Measurements from ENCODE around the gene WNT7B.

WNT7B gene

GRCh38 chr22:45971408-45972028 lies 5.4 kb downstream of the WNT7B start:
- no peak for DNase-seq (ENCODE audit: low spot score)

GRCh38 chr22:45970705-45971407 lies 6.1 kb downstream of the WNT7B start:
- no peak for DNase-seq (ENCODE audit: low spot score)

DNA sequence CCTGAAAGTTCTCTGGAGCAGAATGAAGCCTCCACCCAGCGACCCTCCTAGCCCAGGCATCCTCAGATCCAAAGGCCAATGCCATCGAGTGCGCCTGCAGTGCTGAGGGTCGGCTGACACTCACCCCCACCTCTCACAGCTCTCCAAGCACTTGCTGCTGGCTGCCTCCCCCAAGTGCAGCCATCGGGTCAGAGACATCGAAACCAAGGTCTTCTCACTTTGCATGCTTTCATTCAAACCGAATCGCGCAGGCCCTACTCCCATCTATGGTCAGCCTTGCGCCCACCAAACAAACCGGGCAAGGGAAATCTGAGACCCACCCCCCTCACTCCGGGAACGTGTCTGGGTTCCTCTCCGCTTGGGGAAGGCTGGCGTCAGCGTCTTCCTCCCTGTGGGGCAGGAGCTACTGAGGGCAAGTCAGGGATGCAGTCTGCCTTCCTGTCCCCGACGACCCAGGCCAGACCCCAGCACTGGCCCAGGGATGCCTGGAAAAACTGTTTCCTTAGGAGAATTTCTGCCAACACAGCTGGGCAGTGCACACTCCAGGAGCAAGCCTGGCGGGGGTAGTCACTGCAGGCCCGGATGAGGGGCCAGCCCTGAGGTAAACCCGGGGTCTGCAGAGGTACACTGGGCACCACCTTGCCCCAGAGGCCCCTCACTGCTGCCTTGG lies 7.0 kb downstream of the WNT7B start:
- DNase-seq (ENCODE audit: low spot score): no peak

DNA sequence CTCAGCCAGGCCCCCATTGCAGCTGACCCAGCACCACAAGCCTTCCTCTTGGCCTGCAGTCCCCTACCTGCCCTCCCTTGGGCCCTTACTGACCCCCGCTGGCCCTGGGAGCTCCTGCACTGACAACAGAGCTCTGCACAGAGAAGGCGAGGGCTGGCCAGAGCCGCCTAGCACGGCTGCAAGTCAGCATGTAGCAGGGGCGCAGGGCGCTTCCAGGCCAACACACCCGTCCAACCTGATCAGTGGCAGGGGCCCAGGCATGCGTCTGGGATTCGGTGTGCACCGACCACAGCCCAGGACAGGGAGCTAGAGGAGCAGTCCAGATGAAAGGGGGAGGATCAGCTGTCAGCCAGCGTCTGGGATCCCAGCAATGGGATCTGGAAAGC lies 7.6 kb downstream of the WNT7B start:
- DNase-seq (ENCODE audit: low spot score): no peak

- DNase-seq (ENCODE audit: low spot score): no peak
Observed at GRCh38 chr22:45968751-45969413, 8.1 kb downstream of the WNT7B start.

DNA sequence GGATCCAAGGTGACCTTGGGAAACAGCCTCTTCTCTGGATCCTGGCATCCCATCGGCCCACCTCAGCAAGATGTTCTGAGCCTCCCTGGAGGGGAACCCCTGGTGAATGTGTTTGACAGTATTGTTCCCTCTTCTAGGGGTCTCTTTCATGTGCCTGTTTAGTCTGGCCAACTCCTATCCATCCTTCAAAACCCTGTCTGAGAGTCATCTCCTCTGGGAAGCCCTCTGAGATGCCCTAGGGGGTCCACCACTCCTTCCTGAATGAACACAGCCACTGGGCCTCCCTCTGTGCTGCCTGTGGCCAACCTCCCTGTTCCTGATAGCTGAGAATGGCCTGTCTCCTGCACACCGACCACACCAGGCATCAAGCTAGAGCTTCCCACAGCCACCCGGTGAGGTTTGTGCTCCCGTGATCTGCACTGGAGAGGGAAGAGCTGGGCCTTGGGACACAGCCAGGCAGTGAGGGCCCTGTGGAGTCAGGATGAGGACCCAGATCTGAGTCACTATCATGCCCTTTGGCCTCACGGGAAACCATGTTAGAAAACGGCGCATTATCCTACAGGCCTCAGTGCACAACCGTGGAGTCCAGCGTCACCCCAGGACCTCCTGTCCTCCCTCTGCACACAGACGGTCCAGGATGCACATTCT lies 8.8 kb downstream of the WNT7B start:
- no peak for DNase-seq (ENCODE audit: low spot score)

- no peak for DNase-seq (ENCODE audit: low spot score)
Observed at GRCh38 chr22:45966895-45967365, 10.0 kb downstream of the WNT7B start.

DNA sequence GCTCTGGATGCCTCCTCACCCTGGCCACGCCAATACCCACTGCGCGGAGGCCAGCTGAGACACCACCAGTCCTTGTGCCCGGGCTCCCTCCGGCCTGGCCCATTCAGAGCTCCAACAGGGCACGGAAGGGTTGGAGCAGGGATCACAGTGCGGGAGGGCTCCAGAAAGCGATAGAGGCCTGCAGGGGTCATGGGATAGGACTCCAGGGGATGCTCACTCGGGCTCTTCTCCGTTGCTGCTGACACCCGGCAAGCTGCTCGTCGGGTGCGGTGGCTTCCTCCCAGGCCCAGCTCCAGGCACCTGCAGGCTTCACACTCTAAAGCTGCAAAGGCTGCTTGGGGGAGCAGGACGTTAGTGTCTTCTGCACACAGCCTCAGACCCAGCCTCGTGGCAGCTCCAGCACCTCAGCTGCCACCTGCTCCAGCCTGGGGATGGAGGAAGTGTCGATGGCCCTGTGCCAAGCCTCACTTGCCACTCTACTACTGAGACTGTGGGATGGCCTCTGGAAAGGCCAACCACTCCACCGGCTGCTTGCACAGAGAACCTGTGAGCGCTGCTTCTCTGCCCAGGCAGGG lies 10.6 kb downstream of the WNT7B start:
- no peak for DNase-seq (ENCODE audit: low spot score)

- DNase-seq (ENCODE audit: low spot score): no peak
Observed at GRCh38 chr22:45965563-45965962, 11.4 kb downstream of the WNT7B start.

GRCh38 chr22:45964926-45965527 lies 11.9 kb downstream of the WNT7B start:
- DNase-seq (ENCODE audit: low spot score): no peak

DNA sequence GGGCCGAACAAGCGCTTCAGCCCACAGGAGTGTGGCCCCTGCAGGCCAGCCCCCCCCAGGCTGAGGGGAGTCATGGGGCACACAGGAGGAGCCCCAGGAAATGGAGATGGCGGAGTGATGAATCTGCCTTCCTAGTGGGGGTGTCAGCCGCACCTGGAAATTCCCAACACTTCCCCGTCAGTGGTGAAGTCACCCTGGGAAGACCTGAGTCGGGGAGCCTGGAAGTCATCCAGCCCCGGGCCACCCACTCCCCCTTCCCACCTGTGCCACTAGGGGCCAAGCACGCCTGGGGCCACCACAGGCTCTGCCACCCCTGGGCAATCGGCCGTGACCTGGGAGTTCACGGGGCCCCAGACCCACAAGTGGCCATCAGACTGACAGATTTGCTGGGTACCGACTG lies 12.6 kb downstream of the WNT7B start:
- no peak for DNase-seq (ENCODE audit: low spot score)

DNA sequence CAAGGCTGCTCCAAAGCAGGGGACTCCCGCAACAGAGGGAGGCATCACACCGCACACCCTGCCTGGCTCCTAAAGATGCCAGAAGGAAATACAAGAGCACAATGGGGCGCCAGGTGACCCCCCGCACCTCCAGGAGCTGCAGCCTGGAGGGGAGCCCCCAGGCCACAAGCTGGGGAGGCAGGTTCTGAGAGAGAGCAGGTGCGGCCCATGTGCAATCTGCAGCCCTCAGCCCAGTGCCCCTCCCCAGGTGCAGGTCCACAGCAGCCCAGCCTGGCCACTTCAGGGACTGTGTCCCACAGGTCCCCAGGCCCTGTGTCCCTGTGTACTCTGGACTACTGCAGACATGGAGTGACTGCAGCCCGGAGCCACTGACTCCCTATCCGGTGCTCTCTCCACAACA lies 13.1 kb downstream of the WNT7B start:
- no peak for DNase-seq (ENCODE audit: low spot score)

- no peak for DNase-seq (ENCODE audit: low spot score)
Observed at GRCh38 chr22:45962756-45963324, 14.1 kb downstream of the WNT7B start.

DNA sequence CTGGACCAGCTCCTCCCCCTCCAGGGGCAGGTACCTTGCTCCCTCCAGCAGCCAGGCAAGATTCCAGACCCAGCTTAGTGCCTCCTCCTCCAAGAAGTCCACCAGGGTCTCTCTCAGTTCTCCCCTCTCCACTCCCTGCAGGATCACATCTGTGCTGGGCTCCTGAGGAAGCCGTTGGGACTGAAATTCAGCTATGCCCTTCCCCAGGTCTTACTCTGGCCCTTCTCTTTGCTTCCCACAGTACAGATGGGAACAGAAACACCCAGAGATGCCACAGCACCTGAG lies 14.6 kb downstream of the WNT7B start:
- no peak for DNase-seq (ENCODE audit: low spot score)

DNA sequence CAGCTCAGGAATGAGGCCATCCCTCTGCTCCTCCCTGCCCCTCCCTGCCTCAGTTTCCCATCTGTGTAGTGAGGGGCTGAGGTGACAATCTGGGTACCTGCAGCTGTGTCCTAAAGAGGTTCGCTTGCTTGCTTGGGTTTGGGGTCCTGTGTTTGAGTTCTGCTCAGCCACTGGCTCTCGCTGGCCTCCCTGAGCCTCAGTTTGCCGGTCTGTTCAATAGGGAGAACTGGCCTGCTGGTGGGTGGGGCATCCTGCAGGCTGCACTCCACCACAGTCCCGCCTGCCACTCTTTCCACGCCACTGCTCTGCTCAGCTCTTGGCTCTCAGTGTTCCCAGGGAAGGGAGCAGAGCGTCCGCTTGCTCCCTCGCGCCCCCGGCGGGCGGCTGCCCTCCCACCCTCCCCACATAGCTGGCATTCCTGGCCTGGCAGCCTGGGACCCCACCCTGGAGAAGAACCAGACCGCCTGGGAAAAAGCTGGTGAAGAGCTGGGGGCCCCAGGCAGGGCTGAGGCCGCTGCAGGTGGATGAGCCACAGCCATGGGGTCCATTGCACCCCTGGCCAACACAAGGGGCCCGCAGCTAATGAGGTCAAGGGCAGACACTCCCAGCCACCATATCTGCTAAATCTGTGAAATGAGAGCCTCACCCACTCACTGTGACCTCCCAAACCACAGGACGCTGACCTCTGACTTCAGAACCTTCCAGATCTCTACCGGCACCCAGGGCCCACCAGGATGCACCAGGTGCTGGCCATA lies 15.1 kb downstream of the WNT7B start:
- no peak for DNase-seq (ENCODE audit: low spot score)

DNA sequence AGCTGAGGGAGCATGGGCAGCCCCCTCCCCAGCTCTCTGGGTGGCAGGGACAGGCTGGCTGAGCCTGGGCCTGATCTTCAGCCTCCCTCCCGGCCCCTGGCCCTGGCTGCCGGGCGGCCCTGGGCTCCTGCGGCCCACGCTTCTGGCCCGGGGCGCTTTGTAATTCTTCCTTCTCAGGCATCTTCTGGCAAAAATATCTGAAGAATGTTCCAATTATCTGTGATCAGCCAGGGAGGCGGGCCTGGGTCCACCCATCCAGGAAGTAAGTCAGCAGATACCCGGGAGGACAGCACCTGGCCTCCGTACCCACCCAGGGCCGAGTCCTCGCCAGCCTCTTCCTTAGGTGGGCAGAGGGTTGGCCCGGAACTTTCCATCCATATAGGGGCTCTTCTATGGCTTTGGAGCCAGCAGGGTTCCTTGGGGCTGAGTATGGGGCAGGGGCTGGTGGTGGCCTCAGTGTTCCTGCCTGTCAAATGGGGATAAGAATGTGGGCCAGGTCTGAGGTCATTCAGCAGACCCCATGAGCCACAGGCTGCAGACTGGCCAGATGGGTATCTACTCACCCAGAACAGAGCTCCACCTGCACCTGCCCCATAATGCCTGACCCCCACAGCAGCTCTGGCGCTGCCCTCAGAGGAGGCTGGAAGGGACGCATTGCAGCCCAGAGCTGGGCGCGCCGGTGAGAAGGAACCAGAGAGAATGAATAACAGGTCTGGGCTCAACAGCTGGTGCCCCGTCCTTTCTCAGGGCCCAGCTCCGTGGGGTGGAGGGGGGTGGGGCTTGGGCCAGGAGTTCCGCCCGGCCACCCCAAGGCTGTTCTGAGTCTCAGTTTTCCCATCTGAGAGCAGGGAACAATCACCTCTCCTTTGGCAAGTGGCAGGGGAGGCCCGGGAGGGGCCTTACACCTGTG lies 16.2 kb downstream of the WNT7B start:
- DNase-seq (ENCODE audit: low spot score): no peak

DNA sequence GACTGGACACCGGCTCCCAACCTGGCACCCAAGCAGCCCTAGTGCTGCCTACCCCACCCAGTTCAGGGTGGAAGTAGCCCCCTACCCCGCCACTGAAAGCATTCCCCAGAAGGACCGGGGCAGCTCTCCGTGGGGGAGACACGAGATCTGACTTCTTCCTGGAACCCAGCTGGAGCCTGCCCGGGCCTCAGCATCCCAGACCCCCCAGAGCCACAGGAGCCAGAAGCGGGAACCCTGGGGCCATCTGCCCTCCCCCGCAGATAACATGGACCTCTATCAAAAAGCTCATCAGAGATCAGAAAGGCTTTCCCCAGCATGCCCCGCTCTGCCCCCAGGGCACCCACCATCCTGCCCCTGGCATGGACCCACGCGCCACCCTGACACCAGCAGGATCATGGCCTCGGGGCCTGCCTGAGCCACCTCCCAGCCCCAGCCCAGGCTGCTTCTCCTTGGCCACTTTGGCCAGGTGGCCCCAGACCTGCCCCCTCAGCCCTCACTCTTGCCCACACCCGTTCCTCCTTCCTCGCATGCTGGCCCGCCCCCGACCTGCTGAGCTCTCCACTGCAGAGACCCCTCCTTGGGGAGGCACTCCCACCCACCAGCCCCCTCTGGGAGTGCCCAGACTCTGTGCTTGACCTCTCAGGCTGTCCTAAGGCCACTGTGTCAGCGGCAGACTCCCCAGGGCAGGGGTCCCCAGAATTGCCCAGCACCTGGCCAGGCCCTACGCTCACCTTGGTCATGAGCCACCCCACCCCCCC lies 17.1 kb downstream of the WNT7B start:
- no peak for DNase-seq (ENCODE audit: low spot score)

- DNase-seq (ENCODE audit: low spot score): no peak
Observed at GRCh38 chr22:45958971-45959370, 18.0 kb downstream of the WNT7B start.

DNA sequence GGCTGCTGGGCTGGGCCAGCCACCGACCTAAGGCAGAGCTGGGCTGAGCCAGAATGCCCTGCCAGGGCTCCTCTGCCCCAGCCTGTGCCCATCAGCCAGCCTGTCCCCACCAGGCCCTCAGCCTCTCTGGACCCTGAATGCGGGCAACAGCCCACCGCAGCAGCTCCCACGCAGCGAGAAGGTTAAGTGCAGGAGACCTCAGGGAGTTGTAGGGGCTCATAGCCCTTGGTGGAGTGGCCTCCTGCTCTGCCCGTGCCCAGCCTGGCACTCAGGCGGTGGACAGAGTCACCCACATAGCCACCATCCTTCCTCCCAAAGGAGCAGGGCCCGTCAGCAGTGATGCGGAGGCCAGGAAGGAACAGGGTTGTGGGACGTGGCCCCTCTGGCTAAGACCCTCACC lies 19.1 kb downstream of the WNT7B start:
- DNase-seq (ENCODE audit: low spot score): no peak
